HepG2 (cell line): Measurements from ENCODE around the gene TRIAP1. TPM values are rescaled to one million over a fixed set of nuclear protein-coding genes. Genes with fewer than 3 reads are reported as not detected.

ENCODE experiments used
- CEBPB ChIP-seq: IDR thresholded peaks from 2 replicates; pipeline ENCODE4 v1.6.1; 2011; ENCODE audit warnings: low read depth, low read length, improper control_type of control experiment, borderline replicate concordance
- GABPB1 ChIP-seq: IDR thresholded peaks from 2 replicates; pipeline ENCODE4 v1.6.1; 2016; ENCODE audit warnings: mild to moderate bottlenecking, missing genetic modification reagents, moderate library complexity, missing compliant biosample characterization
- HDAC1 ChIP-seq: sonication (generic); formaldehyde crosslinking; IDR thresholded peaks from 2 replicates; pipeline ENCODE4 v1.5.1; 2020; ENCODE audit warnings: mild to moderate bottlenecking, missing genetic modification reagents
- HES4 ChIP-seq: sonication (generic); formaldehyde crosslinking; IDR thresholded peaks from 2 replicates; pipeline ENCODE4 v1.9.0; 2021; ENCODE audit warnings: mild to moderate bottlenecking, missing genetic modification reagents, borderline replicate concordance
- HINFP ChIP-seq: sonication (generic); formaldehyde crosslinking; IDR thresholded peaks from 2 replicates; pipeline ENCODE4 v1.4.0; 2020; ENCODE audit warnings: low read depth, mild to moderate bottlenecking, missing genetic modification reagents
- HOXA7 ChIP-seq: sonication (generic); formaldehyde crosslinking; IDR thresholded peaks from 2 replicates; pipeline ENCODE4 v1.8.1; 2022; ENCODE audit warnings: mild to moderate bottlenecking, missing genetic modification reagents, moderate library complexity
- MAFG ChIP-seq: sonication (generic); formaldehyde crosslinking; IDR thresholded peaks from 2 replicates; pipeline ENCODE4 v1.5.1; 2020; ENCODE audit warnings: mild to moderate bottlenecking, missing genetic modification reagents
- MEIS2 ChIP-seq: sonication (generic); formaldehyde crosslinking; IDR thresholded peaks from 2 replicates; pipeline ENCODE4 v1.9.0; 2021; ENCODE audit warnings: mild to moderate bottlenecking, missing genetic modification reagents
- PAF1 ChIP-seq: IDR thresholded peaks from 2 replicates; pipeline ENCODE4 v1.6.1; 2016; ENCODE audit warnings: missing genetic modification reagents, missing compliant biosample characterization
- POLR2G ChIP-seq: fragments of 200-400 bp; formaldehyde crosslinking; IDR thresholded peaks from 2 replicates; pipeline ENCODE4 v1.6.1; 2018; ENCODE audit warnings: mild to moderate bottlenecking, low read depth, low read length, moderate library complexity
- PRDM4 ChIP-seq: sonication (generic); formaldehyde crosslinking; IDR thresholded peaks from 2 replicates; pipeline ENCODE4 v1.9.0; 2021; ENCODE audit warnings: missing genetic modification reagents, borderline replicate concordance
- SRSF1 ChIP-seq: fragments of 200-400 bp; formaldehyde crosslinking; optimal IDR thresholded peaks from 2 replicates; pipeline ENCODE3; 2017; ENCODE audit warnings: mild to moderate bottlenecking, low read depth, low read length, moderate library complexity
- TAF15 ChIP-seq: fragments of 200-400 bp; formaldehyde crosslinking; IDR thresholded peaks from one replicate; pipeline ENCODE4 v1.6.1; 2018; ENCODE audit warnings: mild to moderate bottlenecking, low read depth, low read length; ENCODE audit not compliant: poor library complexity, severe bottlenecking
- TBP ChIP-seq: sonication (generic); formaldehyde crosslinking; IDR thresholded peaks from 2 replicates; pipeline ENCODE4 v1.5.0; 2020; ENCODE audit warnings: missing genetic modification reagents
- ZBTB1 ChIP-seq: sonication (generic); formaldehyde crosslinking; IDR thresholded peaks from 2 replicates; pipeline ENCODE4 v1.4.0; 2020; ENCODE audit warnings: missing genetic modification reagents, borderline replicate concordance
- ZNF253 ChIP-seq: sonication (generic); formaldehyde crosslinking; IDR thresholded peaks from 2 replicates; pipeline ENCODE4 v1.8.0; 2022; ENCODE audit warnings: mild to moderate bottlenecking, missing genetic modification reagents, borderline replicate concordance
- ZNF281 ChIP-seq: sonication (generic); formaldehyde crosslinking; IDR thresholded peaks from 2 replicates; pipeline ENCODE4 v1.4.0; 2020; ENCODE audit warnings: missing genetic modification reagents, borderline replicate concordance
- ZNF737 ChIP-seq: sonication (generic); formaldehyde crosslinking; IDR thresholded peaks from 2 replicates; pipeline ENCODE4 v1.5.0; 2020; ENCODE audit warnings: missing genetic modification reagents, mild to moderate bottlenecking, borderline replicate concordance
- ZNF777 ChIP-seq: sonication (generic); formaldehyde crosslinking; IDR thresholded peaks from 2 replicates; pipeline ENCODE4 v1.4.0; 2020; ENCODE audit warnings: missing genetic modification reagents
- ZSCAN31 ChIP-seq: sonication (generic); formaldehyde crosslinking; IDR thresholded peaks from 2 replicates; pipeline ENCODE4 v1.5.0; 2020; ENCODE audit warnings: low read depth, mild to moderate bottlenecking, missing genetic modification reagents
- polyA plus RNA-seq, 8 experiments: library from polyadenylated mRNA; depleted of rRNA in 3 of 8; stranded (reverse) in 7 of 8; unstranded in 1 of 8; fragments of >200 nt; fragmentation: Illumina TruSeq in 4 of 8; extraction: Trizol in 4 of 8; gene quantifications; 2 replicates each; pipeline versions ENCODE4 v1.2.1 to v1.2.3, GENCODE V29; 2011 to 2016; ENCODE audit warnings: low read depth in 4 of 8, missing spikeins in 1 of 8, mixed read lengths in 1 of 8; ENCODE audit not compliant: insufficient read depth in 1 of 8
- total RNA-seq, 5 experiments: library from RNA; depleted of rRNA; stranded (reverse); fragments of >200 nt; fragmentation: Illumina TruSeq; extraction: Trizol; gene quantifications; 2 replicates each; pipeline ENCODE4 v1.2.3, GENCODE V29; 2016; ENCODE audit warnings: low read depth in 1 of 5

TRIAP1 gene
- total and polyA plus RNA-seq, 2 of the 13 experiments (the other 11 are each of a cell fraction or from before 2014, with no cell fraction given) = 55.0 to 117 TPM

DNA sequence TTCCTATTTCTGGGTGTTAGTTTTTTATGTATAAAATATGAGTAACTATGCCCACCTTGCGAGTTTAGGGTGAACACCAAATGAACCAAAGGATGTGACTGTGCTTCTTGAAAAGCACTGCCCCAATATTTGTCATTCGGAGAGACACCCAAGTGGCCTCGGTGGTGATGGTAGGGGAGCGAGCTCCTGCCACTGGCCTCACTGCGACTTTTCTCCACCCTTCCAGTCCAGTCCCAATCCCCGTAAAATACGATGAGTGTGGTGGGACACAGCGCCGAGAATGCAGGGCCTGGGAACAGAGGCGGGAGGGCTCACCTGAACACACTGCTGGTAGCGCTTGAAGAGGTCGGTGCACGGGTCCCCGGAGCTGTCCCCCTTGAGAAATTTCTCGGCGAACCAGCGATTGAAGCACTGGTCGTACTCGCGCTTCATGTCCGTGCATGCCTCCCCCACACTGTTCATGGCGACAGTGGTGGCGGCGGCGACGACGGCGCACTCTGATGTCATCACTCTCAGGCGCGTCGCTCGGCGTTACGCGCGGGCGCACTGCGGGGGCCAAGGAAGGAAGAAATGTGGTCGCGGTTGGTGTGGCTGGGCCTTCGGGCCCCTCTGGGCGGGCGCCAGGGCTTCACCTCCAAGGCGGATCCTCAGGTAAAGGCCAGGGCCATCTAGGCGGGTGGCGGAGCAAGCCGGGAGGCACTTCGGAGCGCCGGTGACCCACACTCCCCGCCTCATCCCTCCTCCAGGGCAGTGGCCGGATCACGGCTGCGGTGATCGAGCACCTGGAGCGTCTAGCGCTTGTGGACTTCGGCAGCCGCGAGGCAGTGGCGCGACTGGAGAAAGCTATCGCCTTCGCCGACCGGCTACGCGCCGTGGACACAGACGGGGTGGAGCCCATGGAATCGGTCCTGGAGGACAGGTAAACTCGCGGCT, at the start of gene TRIAP1, which contains the start of gene GATC (continued):
- TF ChIP-seq PRDM4 (CRISPR knock-in tag) (no peak), HDAC1 (CRISPR knock-in tag) (peak; percentile 100), SRSF1 (peak; percentile 93), HINFP (CRISPR knock-in tag) (peak; percentile 85), MEIS2 (CRISPR knock-in tag) (peak; percentile 73; the same call in 1 of the 2 replicates), ZNF281 (CRISPR knock-in tag) (peak; percentile 92), ZSCAN31 (CRISPR knock-in tag) (no peak; the same call in 1 of the 2 replicates), ZBTB1 (CRISPR knock-in tag) (no peak), MAFG (CRISPR knock-in tag) (no peak), HOXA7 (CRISPR knock-in tag) (no peak), POLR2G (peak; percentile 98), ZNF777 (CRISPR knock-in tag) (no peak; the same call in 1 of the 2 replicates), ZNF737 (no peak), GABPB1 (peak; percentile 91), TAF15 (peak; percentile 86), TBP (CRISPR knock-in tag) (peak; percentile 93; the same call in 1 of the 2 replicates), CEBPB (peak; percentile 13; the same call in 1 of the 2 replicates), ZNF253 (CRISPR knock-in tag) (no peak), HES4 (CRISPR knock-in tag) (peak; percentile 74; the same call in 1 of the 2 replicates), PAF1 (CRISPR knock-in tag) (no peak)
